Osteoblast (primary cell): ENCODE results near the gene PCCB. TPM values are rescaled to one million over a fixed set of nuclear protein-coding genes. Genes with fewer than 3 reads are reported as not detected.

Source experiments
- DNase-seq: peaks from one replicate; pipeline ENCODE4 v3.0.0; 2011; ENCODE audit warnings: low spot score, mixed read lengths; ENCODE audit not compliant: insufficient read length; ENCODE audit errors: missing footprints
- H2AFZ ChIP-seq: 2 replicates; pipeline ENCODE4 v1.6.0; 2011; ENCODE audit warnings: mild to moderate bottlenecking, low read length
- H3K27ac ChIP-seq: 2 replicates; pipeline ENCODE4 v1.5.1; 2011; ENCODE audit warnings: mild to moderate bottlenecking, low read depth, low read length, moderate library complexity
- H3K27me3 ChIP-seq: 2 replicates; pipeline ENCODE4 v1.6.0; 2012; ENCODE audit warnings: mild to moderate bottlenecking, control low read depth, inconsistent platforms, low read length, moderate library complexity; ENCODE audit not compliant: insufficient read depth
- H3K36me3 ChIP-seq: 2 replicates; pipeline ENCODE4 v1.5.1; 2011; ENCODE audit warnings: mild to moderate bottlenecking, low read length, control low read depth, moderate library complexity; ENCODE audit not compliant: insufficient read depth
- H3K4me1 ChIP-seq: 2 replicates; pipeline ENCODE4 v1.5.1; 2011; ENCODE audit warnings: mild to moderate bottlenecking, low read length, control low read depth, moderate library complexity; ENCODE audit not compliant: insufficient read depth
- H3K4me2 ChIP-seq: 2 replicates; pipeline ENCODE4 v1.6.0; 2011; ENCODE audit warnings: mild to moderate bottlenecking, low read length; ENCODE audit not compliant: insufficient read depth
- H3K4me3 ChIP-seq: fragments of 200-600 bp; sonication (generic); 3 replicates; pipeline ENCODE4 v1.5.1; 2012; ENCODE audit warnings: mild to moderate bottlenecking, low read length, inconsistent platforms; ENCODE audit not compliant: insufficient read depth
- H3K79me2 ChIP-seq: 2 replicates; pipeline ENCODE4 v1.6.0; 2012; ENCODE audit warnings: mild to moderate bottlenecking, low read length, control low read depth, inconsistent platforms; ENCODE audit not compliant: insufficient read depth
- H3K9me3 ChIP-seq: 2 replicates; pipeline ENCODE4 v1.5.1; 2011; ENCODE audit warnings: low read depth, low read length, control low read depth
- H4K20me1 ChIP-seq: 2 replicates; pipeline ENCODE4 v1.6.0; 2012; ENCODE audit warnings: mild to moderate bottlenecking, low read length, control low read depth; ENCODE audit not compliant: insufficient read depth
- total RNA-seq: library from RNA; depleted of rRNA; stranded (reverse); fragments of >200 nt; gene quantifications from 2 replicates; pipeline ENCODE4 v1.2.3, GENCODE V29; 2012
- TF ChIP-seq, protein P1 (sequence below): IDR thresholded peaks from 2 replicates; pipeline ENCODE4 v1.5.1; 2011; ENCODE audit warnings: mild to moderate bottlenecking, low read depth, low read length, moderate library complexity; ENCODE audit errors: extremely low read depth

Gene PCCB
- total RNA-seq, 1 donor = 53.9 TPM

DNA sequence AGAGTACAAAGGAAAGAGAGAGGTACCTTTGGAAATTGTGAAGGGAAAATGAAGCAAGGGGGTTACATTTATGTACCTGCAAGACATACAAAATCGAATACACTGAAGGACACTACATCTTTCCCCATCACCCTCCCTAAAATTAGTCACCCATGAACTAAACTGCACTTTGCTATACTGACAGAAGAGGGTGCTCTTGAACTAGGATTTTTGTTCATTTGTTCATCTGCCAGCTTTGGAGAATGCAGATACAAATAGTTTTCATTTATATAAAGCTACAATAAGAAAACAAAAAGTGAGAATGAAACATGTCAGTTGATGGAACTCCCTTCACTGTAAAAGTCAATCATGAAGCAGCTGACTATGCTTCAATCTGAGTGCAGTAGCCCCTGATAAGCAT lies 55.7 kb downstream of the PCCB start:
- no peak overlapping the region for H3K4me2 ChIP-seq
- H3K4me3 ChIP-seq = no peak overlapping the region
- no peaks in the 10 kb centered on the region for H3K4me1 ChIP-seq
- no peak overlapping the region for H3K27ac ChIP-seq
- no peaks in the 10 kb centered on the region for H3K9me3 ChIP-seq
- TF ChIP-seq, protein P1, sequence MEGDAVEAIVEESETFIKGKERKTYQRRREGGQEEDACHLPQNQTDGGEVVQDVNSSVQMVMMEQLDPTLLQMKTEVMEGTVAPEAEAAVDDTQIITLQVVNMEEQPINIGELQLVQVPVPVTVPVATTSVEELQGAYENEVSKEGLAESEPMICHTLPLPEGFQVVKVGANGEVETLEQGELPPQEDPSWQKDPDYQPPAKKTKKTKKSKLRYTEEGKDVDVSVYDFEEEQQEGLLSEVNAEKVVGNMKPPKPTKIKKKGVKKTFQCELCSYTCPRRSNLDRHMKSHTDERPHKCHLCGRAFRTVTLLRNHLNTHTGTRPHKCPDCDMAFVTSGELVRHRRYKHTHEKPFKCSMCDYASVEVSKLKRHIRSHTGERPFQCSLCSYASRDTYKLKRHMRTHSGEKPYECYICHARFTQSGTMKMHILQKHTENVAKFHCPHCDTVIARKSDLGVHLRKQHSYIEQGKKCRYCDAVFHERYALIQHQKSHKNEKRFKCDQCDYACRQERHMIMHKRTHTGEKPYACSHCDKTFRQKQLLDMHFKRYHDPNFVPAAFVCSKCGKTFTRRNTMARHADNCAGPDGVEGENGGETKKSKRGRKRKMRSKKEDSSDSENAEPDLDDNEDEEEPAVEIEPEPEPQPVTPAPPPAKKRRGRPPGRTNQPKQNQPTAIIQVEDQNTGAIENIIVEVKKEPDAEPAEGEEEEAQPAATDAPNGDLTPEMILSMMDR = peak; percentile 58
- H2AFZ ChIP-seq = no peak overlapping the region
- DNase-seq = no peak
- H4K20me1 ChIP-seq = no peaks in the 10 kb centered on the region
- no peaks in the 10 kb centered on the region for H3K79me2 ChIP-seq
- H3K36me3 ChIP-seq = peaks cover 5% of the 10 kb centered on the region
- no peaks in the 10 kb centered on the region for H3K27me3 ChIP-seq

DNA sequence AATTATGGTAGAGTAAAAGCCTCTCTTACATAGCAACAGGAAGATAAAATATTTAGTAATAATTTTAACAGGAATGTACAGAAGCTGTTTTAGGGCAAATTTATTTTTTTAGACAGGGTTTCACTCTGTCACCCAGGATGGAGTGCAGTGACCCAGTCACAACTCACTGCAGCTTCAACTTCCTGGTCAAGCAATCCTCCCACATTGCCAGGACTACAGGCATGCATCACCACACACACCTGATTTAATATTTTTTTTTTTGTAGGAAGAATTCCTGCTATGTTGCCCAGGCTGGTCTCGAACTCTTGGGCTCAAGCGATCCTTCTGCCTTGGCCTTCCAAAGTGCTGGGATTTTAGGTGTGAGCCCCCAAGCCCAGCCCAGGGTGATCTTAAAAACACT lies 61.1 kb downstream of the PCCB start:
- H3K36me3 ChIP-seq = no peaks in the 10 kb centered on the region
- no peaks in the 10 kb centered on the region for H3K79me2 ChIP-seq
- TF ChIP-seq, protein P1 = no peak
- no peaks in the 10 kb centered on the region for H3K9me3 ChIP-seq
- H3K27ac ChIP-seq = no peak overlapping the region
- no peaks in the 10 kb centered on the region for H3K27me3 ChIP-seq
- no peak overlapping the region for H2AFZ ChIP-seq
- H3K4me2 ChIP-seq = no peak overlapping the region
- no peak for DNase-seq
- no peaks in the 10 kb centered on the region for H4K20me1 ChIP-seq
- no peaks in the 10 kb centered on the region for H3K4me1 ChIP-seq
- no peak overlapping the region for H3K4me3 ChIP-seq

DNA sequence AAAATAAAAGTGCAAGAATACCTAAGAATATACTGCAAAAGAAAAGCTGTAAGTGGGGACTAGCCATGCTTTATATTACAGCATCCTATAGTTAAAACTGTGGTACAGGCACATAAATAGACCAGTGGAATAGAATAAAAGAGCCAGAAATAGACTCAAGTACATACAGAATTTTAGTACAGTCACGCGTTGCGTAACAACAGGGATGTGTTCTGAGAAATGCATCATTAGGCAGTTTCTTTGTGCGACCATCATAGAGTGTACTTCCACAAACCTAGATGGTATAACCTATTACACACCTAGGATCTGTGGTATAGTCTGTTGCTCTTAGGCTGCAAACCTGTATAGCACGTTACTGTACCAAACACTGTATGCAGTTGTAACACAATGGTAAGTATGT lies 61.8 kb downstream of the PCCB start:
- H3K4me1 ChIP-seq = no peaks in the 10 kb centered on the region
- no peaks in the 10 kb centered on the region for H4K20me1 ChIP-seq
- H3K79me2 ChIP-seq = no peaks in the 10 kb centered on the region
- no peaks in the 10 kb centered on the region for H3K27me3 ChIP-seq
- TF ChIP-seq, protein P1 = no peak
- no peaks in the 10 kb centered on the region for H3K9me3 ChIP-seq
- no peak overlapping the region for H3K4me3 ChIP-seq
- H2AFZ ChIP-seq = no peak overlapping the region
- no peaks in the 10 kb centered on the region for H3K36me3 ChIP-seq
- no peak overlapping the region for H3K27ac ChIP-seq
- no peak for DNase-seq
- no peak overlapping the region for H3K4me2 ChIP-seq

DNA sequence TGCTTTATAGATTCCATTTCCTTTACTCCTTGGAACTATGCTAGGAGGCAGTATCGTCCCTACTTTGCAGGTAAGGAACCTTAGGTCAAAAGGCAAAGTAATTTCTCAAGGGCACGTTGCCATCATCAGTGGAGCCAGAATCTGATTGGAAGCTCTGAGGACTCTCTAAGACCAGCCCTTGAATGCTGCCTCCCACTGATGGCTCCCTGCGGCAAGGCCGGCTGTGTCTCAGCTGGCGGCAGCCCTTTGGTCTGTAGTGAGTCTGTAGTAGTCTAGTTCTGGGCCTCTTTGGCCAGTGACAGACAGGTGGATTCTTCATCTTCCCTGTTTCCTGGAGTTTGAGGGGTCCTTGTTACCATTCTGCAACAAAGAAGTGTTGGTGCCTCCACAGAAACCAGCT lies 76.2 kb downstream of the PCCB start:
- no peak overlapping the region for H3K27ac ChIP-seq
- no peaks in the 10 kb centered on the region for H3K27me3 ChIP-seq
- no peak for DNase-seq
- no peaks in the 10 kb centered on the region for H3K79me2 ChIP-seq
- TF ChIP-seq, protein P1 = no peak
- no peaks in the 10 kb centered on the region for H4K20me1 ChIP-seq
- H3K4me1 ChIP-seq = no peaks in the 10 kb centered on the region
- no peak overlapping the region for H2AFZ ChIP-seq
- no peak overlapping the region for H3K4me3 ChIP-seq
- H3K36me3 ChIP-seq = peaks cover 19% of the 10 kb centered on the region
- H3K9me3 ChIP-seq = no peaks in the 10 kb centered on the region
- no peak overlapping the region for H3K4me2 ChIP-seq
